ENCODE results near the gene IGF2BP3.

- TF ChIP-seq CTCF (conservative IDR thresholded peaks at IDR 0.05; ENCODE audit: low read length) (no peak; the same call in 1 of the 2 replicates), EZH2phosphoT487 (IDR thresholded peaks at IDR 0.05; ENCODE audit: borderline replicate concordance, low read depth, low read length) (no peak)
Measured at GRCh38 chr7:23470330-23471105, at the start of gene IGF2BP3.
